GM12878 (cell line): Measurements from ENCODE around the gene TMEM266. TPM values are rescaled to one million over a fixed set of nuclear protein-coding genes. Genes with fewer than 3 reads are reported as not detected.

Experiments used
- ATAC-seq: fragments of 200-7000 bp; cut with Tn5 transposase; 3 replicates; pipeline ENCODE4 v1.9.1; 2020; ENCODE audit warnings: mild to moderate bottlenecking, moderate library complexity
- BruUV-seq: library from RNA; stranded (reverse); fragments of 400-500 nt; replicated peaks from 2 replicates; lab custom pipeline; 2021; lab: Mats Ljungman, UMichigan
- CTCF ChIA-PET: fragments of 300-600 bp; sonication (Branson Sonifier 250); formaldehyde crosslinking; extraction: SDS; loops from one replicate; lab custom pipeline; 2021; ENCODE audit warnings: inconsistent platforms; lab: Yijun Ruan, JAX
- POLR2A ChIA-PET: fragments of 350-600 bp; formaldehyde crosslinking; extraction: SDS; loops from one replicate; lab custom pipeline; 2021; ENCODE audit warnings: inconsistent platforms; lab: Charles Lee
- RAD21 ChIA-PET: fragments of 300-600 bp; sonication (Branson Sonifier 250); formaldehyde crosslinking; loops from one replicate; lab custom pipeline; 2023; ENCODE audit warnings: antibody characterized with exemption; ENCODE audit not compliant: unreplicated experiment; lab: Charles Lee
- SMC1A ChIA-PET: fragments of 300-600 bp; sonication (Branson Sonifier 250); formaldehyde crosslinking; loops from one replicate; lab custom pipeline; 2023; ENCODE audit not compliant: unreplicated experiment, uncharacterized antibody; lab: Charles Lee
- DNase-seq: peaks from one replicate; pipeline ENCODE4 v3.0.0-alpha.2; 2011; ENCODE audit warnings: low read depth, low spot score
- FAIRE-seq: peaks from 3 replicates; lab custom pipeline; 2011; peaks lifted over from hg19 to GRCh38; lab: Jason Lieb, UNC
- H2AFZ ChIP-seq: 2 replicates; pipeline ENCODE4 v1.6.0; 2011; ENCODE audit warnings: low read depth, low read length, control low read depth; ENCODE audit not compliant: control insufficient read depth
- H3K27ac ChIP-seq: 2 replicates; pipeline ENCODE4 v1.5.1; 2011; ENCODE audit warnings: control low read depth; ENCODE audit not compliant: control insufficient read depth, insufficient read depth
- H3K27me3 ChIP-seq, 2 experiments: replicated peaks in 1 of 2; 2 replicates each; pipeline versions ENCODE4 v1.6.0 to v1.6.1; 2011; ENCODE audit warnings: low read length in 1 of 2; ENCODE audit not compliant: control insufficient read depth in 2 of 2, insufficient read depth in 2 of 2
- H3K36me3 ChIP-seq, 2 experiments: 2 replicates each; pipeline ENCODE4 v1.5.1; 2011; ENCODE audit warnings: low read length in 1 of 2; ENCODE audit not compliant: control insufficient read depth in 2 of 2, insufficient read depth in 2 of 2
- H3K4me1 ChIP-seq: 2 replicates; pipeline ENCODE4 v1.6.1; 2011; ENCODE audit warnings: mild to moderate bottlenecking, low read length, moderate library complexity, mixed read lengths; ENCODE audit not compliant: control insufficient read depth, insufficient read depth
- H3K4me2 ChIP-seq: 2 replicates; pipeline ENCODE4 v1.6.0; 2011; ENCODE audit warnings: control low read depth; ENCODE audit not compliant: control insufficient read depth, insufficient read depth
- H3K4me3 ChIP-seq: fragments of 200-600 bp; sonication (generic); 2 replicates; pipeline ENCODE4 v1.5.1; 2016
- H3K79me2 ChIP-seq: 2 replicates; pipeline ENCODE4 v1.6.0; 2011; ENCODE audit warnings: low read length; ENCODE audit not compliant: control insufficient read depth, insufficient read depth
- H3K9ac ChIP-seq: 2 replicates; pipeline ENCODE4 v1.8.0; 2011; ENCODE audit warnings: low read length, control low read depth, mixed read lengths; ENCODE audit not compliant: control insufficient read depth, insufficient read depth
- H3K9me3 ChIP-seq: replicated peaks from 3 replicates; pipeline ENCODE4 v1.5.1; 2011; ENCODE audit warnings: mild to moderate bottlenecking, low read length; ENCODE audit not compliant: control insufficient read depth, insufficient read depth
- H4K20me1 ChIP-seq: 2 replicates; pipeline ENCODE4 v1.6.0; 2011; ENCODE audit not compliant: control insufficient read depth, insufficient read depth
- CBFB ChIP-seq: IDR thresholded peaks from 2 replicates; pipeline ENCODE4 v1.6.1; 2016; ENCODE audit warnings: antibody characterized with exemption, low read depth
- CEBPZ ChIP-seq: fragments of 150-350 bp; IDR thresholded peaks from 2 replicates; pipeline ENCODE4 v1.6.1; 2016; ENCODE audit warnings: low read depth, low read length
- CHD4 ChIP-seq: fragments of 200-600 bp; sonication (generic); IDR thresholded peaks from 2 replicates; pipeline ENCODE4 v1.6.1; 2016; ENCODE audit warnings: mild to moderate bottlenecking
- EZH2 ChIP-seq: IDR thresholded peaks from 2 replicates; pipeline ENCODE4 v1.6.1; 2012; ENCODE audit warnings: low read depth, mild to moderate bottlenecking, control low read depth, inconsistent platforms, low read length, borderline replicate concordance; ENCODE audit not compliant: control insufficient read depth
- FOS ChIP-seq: IDR thresholded peaks from 3 replicates; pipeline ENCODE4 v1.6.1; 2011; ENCODE audit warnings: borderline replicate concordance; ENCODE audit not compliant: insufficient read length; ENCODE audit errors: extremely low read depth
- KDM1A ChIP-seq: fragments of 200-600 bp; sonication (generic); IDR thresholded peaks from 2 replicates; pipeline ENCODE4 v1.6.1; 2016; ENCODE audit warnings: borderline replicate concordance
- MEF2A ChIP-seq: IDR thresholded peaks from 2 replicates; pipeline ENCODE4 v1.6.1; 2011; ENCODE audit warnings: low read depth, mild to moderate bottlenecking, low read length, moderate library complexity; ENCODE audit not compliant: insufficient read depth
- NFXL1 ChIP-seq: fragments of 450-650 bp; IDR thresholded peaks from 2 replicates; pipeline ENCODE4 v1.6.1; 2017; ENCODE audit warnings: antibody characterized with exemption, mild to moderate bottlenecking, borderline replicate concordance
- NFYA ChIP-seq: IDR thresholded peaks from 2 replicates; pipeline ENCODE4 v1.6.1; 2011; ENCODE audit warnings: low read depth, mild to moderate bottlenecking, low read length, improper control_type of control experiment, borderline replicate concordance
- PAX8 ChIP-seq: fragments of 450-650 bp; IDR thresholded peaks from 2 replicates; pipeline ENCODE4 v1.6.1; 2017; ENCODE audit warnings: mild to moderate bottlenecking, moderate library complexity
- REST ChIP-seq: IDR thresholded peaks from 2 replicates; pipeline ENCODE4 v1.6.1; 2012; ENCODE audit warnings: mild to moderate bottlenecking, low read depth, low read length
- SMAD5 ChIP-seq: IDR thresholded peaks from 2 replicates; pipeline ENCODE4 v1.6.1; 2016; ENCODE audit warnings: antibody characterized with exemption, low read depth
- ZNF622 ChIP-seq: fragments of 450-650 bp; IDR thresholded peaks from 2 replicates; pipeline ENCODE4 v1.6.1; 2017; ENCODE audit warnings: mild to moderate bottlenecking, inconsistent platforms
- WGBS: methylation state at CpG from one replicate; pipeline ENCODE4 v1.1.6; 2016; ENCODE audit warnings: low lambda C conversion rate; ENCODE audit not compliant: insufficient replicate concordance, insufficient coverage; ENCODE audit errors: missing lambda C conversion rate; 5-methylcytosine and 5-hydroxymethylcytosine counted together
- in situ Hi-C: fragments of 300-500 bp; cut with MboI; formaldehyde crosslinking; loops from 9 replicates; pipeline ENCODE4 v1.14.3; 2018; ENCODE audit warnings: mixed read lengths
- intact Hi-C: fragments of 100-400 bp; cut with micrococcal nuclease; formaldehyde crosslinking; loops from one replicate; pipeline ENCODE4 v1.14.2; 2022; ENCODE audit not compliant: unreplicated experiment
- polyA plus RNA-seq, 11 experiments: library from polyadenylated mRNA; depleted of rRNA in 4 of 11; unstranded in 6 of 11; stranded (reverse) in 5 of 11; fragments of >200 nt; fragmentation: Nextera tagmentation in 4 of 11; fragmentation: Illumina TruSeq in 1 of 11; extraction: Ambion mirVana in 4 of 11; extraction: Trizol in 1 of 11; gene quantifications; 1 replicate in 1 of 11; 2 replicates in 10 of 11; pipeline versions ENCODE4 v1.2.1 to v1.2.3, GENCODE V29; 2011 to 2016; ENCODE audit warnings: inconsistent platforms in 2 of 11, missing spikeins in 2 of 11, low read depth in 1 of 11
- total RNA-seq, 4 experiments: library from RNA; depleted of rRNA in 3 of 4; stranded (reverse); fragments of >200 nt in 3 of 4; fragmentation: Illumina TruSeq in 1 of 4; extraction: Trizol in 1 of 4; gene quantifications; 2 replicates each; pipeline versions ENCODE4 v1.2.1 to v1.2.3, GENCODE V29; 2013 to 2021

Gene TMEM266
- total and polyA plus RNA-seq, 10 of the 15 experiments (the other 5 are each of a cell fraction or from before 2014, with no cell fraction given), result 0.11 to 0.70 (median 0.39) TPM

GRCh38 chr15:76147906-76148570 lies 88.3 kb downstream of the TMEM266 start (continued):
- TF ChIP-seq NFXL1 (no peak), CBFB (no peak)

GRCh38 chr15:76149291-76149915 lies 89.6 kb downstream of the TMEM266 start:
- ChIA-PET POLR2A (no interaction called here), SMC1A (interaction anchor here (0.7 to 2.6 kb wide), 6 partner anchors 8 to 346 kb away, joined by 3 to 23 read pairs (median 5); no protein-coding TSS in a partner anchor), RAD21 (interaction anchor here (0.7 to 3.8 kb wide), 6 partner anchors 10 to 717 kb away, joined by 3 to 27 read pairs (median 9); partner anchors contain the start of gene TMEM266), CTCF (interaction anchor here (0.7 to 7.1 kb wide), 19 partner anchors 9 to 848 kb away, joined by 3 to 127 read pairs (median 4); partner anchors contain the start of gene TMEM266)
- H3K36me3 ChIP-seq, result no peaks in the 10 kb centered on the region
- in situ Hi-C loops (no loop called here), intact Hi-C loops (no loop called here)
- H3K79me2 ChIP-seq, result no peaks in the 10 kb centered on the region
- 0 out of 4 replicates have a peak, but pooled peaks cover 0 to 2% of the 10 kb centered on the region in 2 experiments for H3K27me3 ChIP-seq
- no peaks in the 10 kb centered on the region; the same call in 1 of the 2 replicates for H4K20me1 ChIP-seq
- no peak overlapping the region for H3K4me2 ChIP-seq
- no peaks in the 10 kb centered on the region for H3K9me3 ChIP-seq
- no peak for TF ChIP-seq ZNF622
- TF ChIP-seq FOS, result no peak
- TF ChIP-seq REST, result no peak
- TF ChIP-seq PAX8, result no peak
- TF ChIP-seq MEF2A, result no peak
- TF ChIP-seq SMAD5, result no peak
- TF ChIP-seq CHD4, result no peak
- no peak for TF ChIP-seq EZH2
- no peak for TF ChIP-seq NFYA
- TF ChIP-seq KDM1A, result no peak
- TF ChIP-seq CEBPZ, result no peak
- H3K9ac ChIP-seq, result no peak overlapping the region
- WGBS, result 56% methylated on average over 4 of the region's 4 CpGs
- ATAC-seq (no peak), FAIRE-seq (no peak), DNase-seq (no peak)
- H3K4me3 ChIP-seq, result no peak overlapping the region
- H3K27ac ChIP-seq, result no peak overlapping the region
- H2AFZ ChIP-seq, result no peak overlapping the region
- BruUV-seq, result no TSS peak
- H3K4me1 ChIP-seq, result peaks cover 20% of the 10 kb centered on the region
